D721Med (cell line): ENCODE data around the gene EPB41L5.

ENCODE experiments used
- DNase-seq: peaks from one replicate; pipeline ENCODE4 v3.0.0; 2011; ENCODE audit warnings: low spot score; ENCODE audit not compliant: insufficient read length
- FAIRE-seq: peaks from 2 replicates; lab custom pipeline; 2011; peaks lifted over from hg19 to GRCh38; lab: Jason Lieb, UNC
- CTCF ChIP-seq: IDR thresholded peaks from 2 replicates; pipeline ENCODE4 v1.5.1; 2012; ENCODE audit warnings: mild to moderate bottlenecking, control low read depth; ENCODE audit not compliant: insufficient read depth; ENCODE audit errors: missing control alignments

The EPB41L5 gene

GRCh38 chr2:120224735-120225548 lies 212.1 kb downstream of the EPB41L5 start:
- no peak for TF ChIP-seq CTCF

GRCh38 chr2:120225549-120226065 lies 212.7 kb downstream of the EPB41L5 start:
- DNase-seq (no peak), FAIRE-seq (no peak)
- no peak for TF ChIP-seq CTCF

More at GRCh38 chr2:120224735-120225548, 212.1 kb downstream of the EPB41L5 start:
- DNase-seq = no peak
- FAIRE-seq = no peak

GRCh38 chr2:120226316-120226715 lies 213.4 kb downstream of the EPB41L5 start:
- no peak for FAIRE-seq
- DNase-seq = no peak
- TF ChIP-seq CTCF = no peak

GRCh38 chr2:120227111-120227991 lies 214.5 kb downstream of the EPB41L5 start:
- DNase-seq (no peak), FAIRE-seq (no peak)
- TF ChIP-seq CTCF = no peak

- FAIRE-seq (no peak), DNase-seq (no peak)
- peak; percentile 6 for TF ChIP-seq CTCF
These were observed 215.6 kb downstream of the EPB41L5 start for GRCh38 chr2:120228503-120228902.
